Measurements from ENCODE around the gene CDKN1C.

The CDKN1C gene

DNA sequence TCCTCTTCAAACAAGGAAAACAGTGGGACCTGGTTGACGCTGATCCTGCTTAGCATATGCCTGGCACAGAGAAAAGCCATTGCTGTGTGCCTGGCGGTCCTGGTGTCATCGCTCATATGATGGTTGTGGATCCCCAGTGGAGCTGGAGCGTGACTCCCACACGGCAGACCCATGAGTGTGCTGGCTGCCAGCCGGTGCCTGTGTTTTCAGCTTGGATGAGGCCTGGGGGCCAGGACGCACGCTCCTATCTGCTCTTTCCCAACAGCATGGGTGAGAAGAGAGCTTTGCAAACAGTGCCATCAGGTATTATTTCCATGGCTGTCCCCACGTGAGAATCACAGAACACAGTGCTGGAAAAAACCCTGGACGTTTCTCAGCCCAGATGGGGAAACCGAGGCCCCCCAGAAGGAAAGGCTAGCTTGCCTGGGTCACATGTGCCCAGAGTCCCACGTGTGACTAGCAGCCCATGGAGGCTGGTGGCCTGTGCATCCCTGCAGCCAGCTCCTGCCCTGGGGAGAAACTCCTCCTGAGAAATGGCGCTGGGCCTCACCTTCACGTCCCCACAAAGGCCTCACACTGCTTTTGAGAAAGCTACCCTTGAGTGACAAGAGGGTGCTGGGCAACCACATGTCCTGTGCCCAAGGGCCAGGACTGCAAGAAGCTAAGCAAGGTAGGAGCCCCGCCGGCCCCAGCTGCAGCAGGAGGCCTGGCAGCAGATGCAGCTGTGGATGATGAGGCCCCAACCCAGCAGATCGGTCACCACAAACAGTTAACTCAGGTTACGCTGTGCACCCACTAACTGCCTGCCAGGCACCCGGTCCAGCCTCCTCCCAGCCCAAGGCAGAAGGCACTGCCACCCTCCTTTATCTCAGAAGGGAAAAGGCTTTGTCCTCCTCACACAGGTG, 4.2 kb downstream of the CDKN1C start:
- no peak for TF ChIP-seq ZNF623 (tag by site-specific recombination; IDR thresholded peaks at IDR 0.05)
- 0 out of 2 replicates have a peak, but pooled peaks have one; percentile 9 for TF ChIP-seq ZIC2 (tag by site-specific recombination; IDR thresholded peaks at IDR 0.05)
- TF ChIP-seq, protein P1, sequence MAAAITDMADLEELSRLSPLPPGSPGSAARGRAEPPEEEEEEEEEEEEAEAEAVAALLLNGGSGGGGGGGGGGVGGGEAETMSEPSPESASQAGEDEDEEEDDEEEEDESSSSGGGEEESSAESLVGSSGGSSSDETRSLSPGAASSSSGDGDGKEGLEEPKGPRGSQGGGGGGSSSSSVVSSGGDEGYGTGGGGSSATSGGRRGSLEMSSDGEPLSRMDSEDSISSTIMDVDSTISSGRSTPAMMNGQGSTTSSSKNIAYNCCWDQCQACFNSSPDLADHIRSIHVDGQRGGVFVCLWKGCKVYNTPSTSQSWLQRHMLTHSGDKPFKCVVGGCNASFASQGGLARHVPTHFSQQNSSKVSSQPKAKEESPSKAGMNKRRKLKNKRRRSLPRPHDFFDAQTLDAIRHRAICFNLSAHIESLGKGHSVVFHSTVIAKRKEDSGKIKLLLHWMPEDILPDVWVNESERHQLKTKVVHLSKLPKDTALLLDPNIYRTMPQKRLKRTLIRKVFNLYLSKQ (tag by site-specific recombination; IDR thresholded peaks at IDR 0.05; ENCODE audit: borderline replicate concordance): no peak
- no peak for TF ChIP-seq WT1 (tag by site-specific recombination; IDR thresholded peaks at IDR 0.05)
- H3K4me1 ChIP-seq (ENCODE audit: control insufficient read depth, insufficient read depth, low read length): no peaks in the 10 kb centered on the region
- no peak overlapping the region for H3K4me3 ChIP-seq (ENCODE audit: low read depth, low read length)
- ChIA-PET CTCF (interaction anchor here (1.8 to 16.8 kb wide), 2 partner anchors 11 to 348 kb away, joined by 8 to 456 read pairs; no protein-coding TSS in a partner anchor), POLR2A (interaction anchor here (1.1 kb wide), 1 partner anchor 48 kb away, joined by 3 read pairs; the partner anchor contains the start of gene PHLDA2)
- no peaks in the 10 kb centered on the region for H3K9me3 ChIP-seq (ENCODE audit: control insufficient read depth, insufficient read depth, low read depth, low read length)
- H3K36me3 ChIP-seq (ENCODE audit: control insufficient read depth in 2 of 2, insufficient read depth in 1 of 2, low read length in 2 of 2): no peaks in the 10 kb centered on the region
- no peak overlapping the region for H3K27ac ChIP-seq (ENCODE audit: extremely low read depth, low read depth, low read length)

DNA sequence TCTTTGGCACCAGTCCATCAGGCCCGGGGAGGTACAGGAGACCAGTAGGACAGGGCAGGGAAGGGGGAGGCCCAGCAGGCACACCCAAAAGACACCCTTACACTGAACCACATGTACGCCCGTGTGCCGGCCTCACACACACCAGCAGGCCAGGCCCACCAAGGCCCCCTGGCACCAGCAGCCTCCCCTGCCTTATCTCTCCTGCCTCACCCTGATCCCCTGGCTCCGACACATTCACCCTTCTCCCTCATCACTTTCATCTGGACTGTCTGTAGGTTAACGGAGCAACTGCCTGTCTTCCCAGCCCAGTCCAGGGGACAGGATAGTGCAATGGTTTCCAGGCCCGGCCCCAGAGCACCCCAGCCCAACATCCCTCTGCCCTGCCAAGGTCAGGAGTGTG, 4.9 kb downstream of the CDKN1C start:
- Histone ChIP-seq H3K4me3 (ENCODE audit: low read depth, low read length) (no peak overlapping the region), H3K36me3 (ENCODE audit: control insufficient read depth in 2 of 2, insufficient read depth in 1 of 2, low read length in 2 of 2) (no peaks in the 10 kb centered on the region), H3K27ac (ENCODE audit: extremely low read depth, low read depth, low read length) (no peak overlapping the region), H3K4me1 (ENCODE audit: control insufficient read depth, insufficient read depth, low read length) (no peaks in the 10 kb centered on the region), H3K9me3 (ENCODE audit: control insufficient read depth, insufficient read depth, low read depth, low read length) (no peaks in the 10 kb centered on the region)
- POLR2A ChIA-PET: no interaction called here
- TF ChIP-seq ZBTB21 (tag by site-specific recombination; IDR thresholded peaks at IDR 0.05) (no peak), ZNF248 (tag by site-specific recombination; IDR thresholded peaks at IDR 0.05) (no peak), MZF1 (tag by site-specific recombination; IDR thresholded peaks at IDR 0.05; ENCODE audit: borderline replicate concordance) (no peak), ZNF302 (tag by site-specific recombination; IDR thresholded peaks at IDR 0.05; ENCODE audit: low read depth) (no peak), ZNF133 (tag by site-specific recombination; IDR thresholded peaks at IDR 0.05) (no peak), ZNF2 (tag by site-specific recombination; IDR thresholded peaks at IDR 0.05) (no peak), GLIS1 (tag by site-specific recombination; IDR thresholded peaks at IDR 0.05) (no peak)
- TF ChIP-seq, protein P2, sequence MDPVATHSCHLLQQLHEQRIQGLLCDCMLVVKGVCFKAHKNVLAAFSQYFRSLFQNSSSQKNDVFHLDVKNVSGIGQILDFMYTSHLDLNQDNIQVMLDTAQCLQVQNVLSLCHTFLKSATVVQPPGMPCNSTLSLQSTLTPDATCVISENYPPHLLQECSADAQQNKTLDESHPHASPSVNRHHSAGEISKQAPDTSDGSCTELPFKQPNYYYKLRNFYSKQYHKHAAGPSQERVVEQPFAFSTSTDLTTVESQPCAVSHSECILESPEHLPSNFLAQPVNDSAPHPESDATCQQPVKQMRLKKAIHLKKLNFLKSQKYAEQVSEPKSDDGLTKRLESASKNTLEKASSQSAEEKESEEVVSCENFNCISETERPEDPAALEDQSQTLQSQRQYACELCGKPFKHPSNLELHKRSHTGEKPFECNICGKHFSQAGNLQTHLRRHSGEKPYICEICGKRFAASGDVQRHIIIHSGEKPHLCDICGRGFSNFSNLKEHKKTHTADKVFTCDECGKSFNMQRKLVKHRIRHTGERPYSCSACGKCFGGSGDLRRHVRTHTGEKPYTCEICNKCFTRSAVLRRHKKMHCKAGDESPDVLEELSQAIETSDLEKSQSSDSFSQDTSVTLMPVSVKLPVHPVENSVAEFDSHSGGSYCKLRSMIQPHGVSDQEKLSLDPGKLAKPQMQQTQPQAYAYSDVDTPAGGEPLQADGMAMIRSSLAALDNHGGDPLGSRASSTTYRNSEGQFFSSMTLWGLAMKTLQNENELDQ (tag by site-specific recombination; IDR thresholded peaks at IDR 0.05; ENCODE audit: low read depth): no peak
- TF ChIP-seq, protein P3, sequence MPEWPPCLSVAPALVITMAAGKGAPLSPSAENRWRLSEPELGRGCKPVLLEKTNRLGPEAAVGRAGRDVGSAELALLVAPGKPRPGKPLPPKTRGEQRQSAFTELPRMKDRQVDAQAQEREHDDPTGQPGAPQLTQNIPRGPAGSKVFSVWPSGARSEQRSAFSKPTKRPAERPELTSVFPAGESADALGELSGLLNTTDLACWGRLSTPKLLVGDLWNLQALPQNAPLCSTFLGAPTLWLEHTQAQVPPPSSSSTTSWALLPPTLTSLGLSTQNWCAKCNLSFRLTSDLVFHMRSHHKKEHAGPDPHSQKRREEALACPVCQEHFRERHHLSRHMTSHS (tag by site-specific recombination; IDR thresholded peaks at IDR 0.05): no peak
- TF ChIP-seq, protein P4, sequence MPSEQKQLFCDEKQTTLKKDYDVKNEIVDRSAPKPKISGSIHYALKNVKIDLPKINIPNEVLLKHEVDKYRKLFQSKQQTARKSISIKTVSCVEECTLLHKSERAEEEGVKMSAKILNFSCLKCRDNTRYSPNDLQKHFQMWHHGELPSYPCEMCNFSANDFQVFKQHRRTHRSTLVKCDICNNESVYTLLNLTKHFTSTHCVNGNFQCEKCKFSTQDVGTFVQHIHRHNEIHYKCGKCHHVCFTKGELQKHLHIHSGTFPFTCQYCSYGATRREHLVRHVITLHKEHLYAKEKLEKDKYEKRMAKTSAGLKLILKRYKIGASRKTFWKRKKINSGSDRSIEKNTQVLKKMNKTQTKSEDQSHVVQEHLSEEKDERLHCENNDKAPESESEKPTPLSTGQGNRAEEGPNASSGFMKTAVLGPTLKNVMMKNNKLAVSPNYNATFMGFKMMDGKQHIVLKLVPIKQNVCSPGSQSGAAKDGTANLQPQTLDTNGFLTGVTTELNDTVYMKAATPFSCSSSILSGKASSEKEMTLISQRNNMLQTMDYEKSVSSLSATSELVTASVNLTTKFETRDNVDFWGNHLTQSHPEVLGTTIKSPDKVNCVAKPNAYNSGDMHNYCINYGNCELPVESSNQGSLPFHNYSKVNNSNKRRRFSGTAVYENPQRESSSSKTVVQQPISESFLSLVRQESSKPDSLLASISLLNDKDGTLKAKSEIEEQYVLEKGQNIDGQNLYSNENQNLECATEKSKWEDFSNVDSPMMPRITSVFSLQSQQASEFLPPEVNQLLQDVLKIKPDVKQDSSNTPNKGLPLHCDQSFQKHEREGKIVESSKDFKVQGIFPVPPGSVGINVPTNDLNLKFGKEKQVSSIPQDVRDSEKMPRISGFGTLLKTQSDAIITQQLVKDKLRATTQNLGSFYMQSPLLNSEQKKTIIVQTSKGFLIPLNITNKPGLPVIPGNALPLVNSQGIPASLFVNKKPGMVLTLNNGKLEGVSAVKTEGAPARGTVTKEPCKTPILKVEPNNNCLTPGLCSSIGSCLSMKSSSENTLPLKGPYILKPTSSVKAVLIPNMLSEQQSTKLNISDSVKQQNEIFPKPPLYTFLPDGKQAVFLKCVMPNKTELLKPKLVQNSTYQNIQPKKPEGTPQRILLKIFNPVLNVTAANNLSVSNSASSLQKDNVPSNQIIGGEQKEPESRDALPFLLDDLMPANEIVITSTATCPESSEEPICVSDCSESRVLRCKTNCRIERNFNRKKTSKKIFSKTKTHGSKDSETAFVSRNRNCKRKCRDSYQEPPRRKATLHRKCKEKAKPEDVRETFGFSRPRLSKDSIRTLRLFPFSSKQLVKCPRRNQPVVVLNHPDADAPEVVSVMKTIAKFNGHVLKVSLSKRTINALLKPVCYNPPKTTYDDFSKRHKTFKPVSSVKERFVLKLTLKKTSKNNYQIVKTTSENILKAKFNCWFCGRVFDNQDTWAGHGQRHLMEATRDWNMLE (tag by site-specific recombination; conservative IDR thresholded peaks at IDR 0.05; ENCODE audit: low read depth): no peak
- TF ChIP-seq, protein P5, sequence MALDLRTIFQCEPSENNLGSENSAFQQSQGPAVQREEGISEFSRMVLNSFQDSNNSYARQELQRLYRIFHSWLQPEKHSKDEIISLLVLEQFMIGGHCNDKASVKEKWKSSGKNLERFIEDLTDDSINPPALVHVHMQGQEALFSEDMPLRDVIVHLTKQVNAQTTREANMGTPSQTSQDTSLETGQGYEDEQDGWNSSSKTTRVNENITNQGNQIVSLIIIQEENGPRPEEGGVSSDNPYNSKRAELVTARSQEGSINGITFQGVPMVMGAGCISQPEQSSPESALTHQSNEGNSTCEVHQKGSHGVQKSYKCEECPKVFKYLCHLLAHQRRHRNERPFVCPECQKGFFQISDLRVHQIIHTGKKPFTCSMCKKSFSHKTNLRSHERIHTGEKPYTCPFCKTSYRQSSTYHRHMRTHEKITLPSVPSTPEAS (tag by site-specific recombination; IDR thresholded peaks at IDR 0.05): no peak
- CTCF ChIA-PET: interaction anchor here (0.7 to 16.8 kb wide), 2 partner anchors 136 to 347 kb away, joined by 4 to 456 read pairs; no protein-coding TSS in a partner anchor
